BLaER1 treated with 17β-estradiol and CSF1 and Interleukin-3, amounts not matched to agents 10 nM and 100 nM (cell line): ENCODE data around the gene SLCO4A1.

Source experiments
- H3K27ac ChIP-seq, 11 experiments: shearing (Covaris generic); formaldehyde crosslinking; 2 replicates each; pipeline ENCODE4 v1.8.1; 2022
- H3K27me3 ChIP-seq, 11 experiments: shearing (Covaris generic); formaldehyde crosslinking; 2 replicates each; pipeline ENCODE4 v1.8.1; 2022
- H3K36me3 ChIP-seq, 11 experiments: shearing (Covaris generic); formaldehyde crosslinking; 2 replicates each; pipeline ENCODE4 v1.8.1; 2022
- H3K4me1 ChIP-seq, 10 experiments: shearing (Covaris generic); formaldehyde crosslinking; 2 replicates each; pipeline ENCODE4 v1.8.1; 2022
- H3K4me2 ChIP-seq, 11 experiments: shearing (Covaris generic); formaldehyde crosslinking; 2 replicates each; pipeline ENCODE4 v1.8.1; 2022
- H3K4me3 ChIP-seq, 10 experiments: shearing (Covaris generic); formaldehyde crosslinking; 2 replicates each; pipeline ENCODE4 v1.8.1; 2022
- H3K9ac ChIP-seq, 11 experiments: shearing (Covaris generic); formaldehyde crosslinking; 2 replicates each; pipeline ENCODE4 v1.8.1; 2022
- H3K9me3 ChIP-seq, 11 experiments: shearing (Covaris generic); formaldehyde crosslinking; replicated peaks in 1 of 11; 2 replicates each; pipeline ENCODE4 v1.8.1; 2022
- H4K20me1 ChIP-seq, 11 experiments: shearing (Covaris generic); formaldehyde crosslinking; 2 replicates each; pipeline ENCODE4 v1.8.1; 2022
- Cebpa-rat ChIP-seq, 11 experiments: shearing (Covaris generic); IDR thresholded peaks; 2 replicates each; pipeline ENCODE4 v1.8.1; 2022

SLCO4A1 gene

DNA sequence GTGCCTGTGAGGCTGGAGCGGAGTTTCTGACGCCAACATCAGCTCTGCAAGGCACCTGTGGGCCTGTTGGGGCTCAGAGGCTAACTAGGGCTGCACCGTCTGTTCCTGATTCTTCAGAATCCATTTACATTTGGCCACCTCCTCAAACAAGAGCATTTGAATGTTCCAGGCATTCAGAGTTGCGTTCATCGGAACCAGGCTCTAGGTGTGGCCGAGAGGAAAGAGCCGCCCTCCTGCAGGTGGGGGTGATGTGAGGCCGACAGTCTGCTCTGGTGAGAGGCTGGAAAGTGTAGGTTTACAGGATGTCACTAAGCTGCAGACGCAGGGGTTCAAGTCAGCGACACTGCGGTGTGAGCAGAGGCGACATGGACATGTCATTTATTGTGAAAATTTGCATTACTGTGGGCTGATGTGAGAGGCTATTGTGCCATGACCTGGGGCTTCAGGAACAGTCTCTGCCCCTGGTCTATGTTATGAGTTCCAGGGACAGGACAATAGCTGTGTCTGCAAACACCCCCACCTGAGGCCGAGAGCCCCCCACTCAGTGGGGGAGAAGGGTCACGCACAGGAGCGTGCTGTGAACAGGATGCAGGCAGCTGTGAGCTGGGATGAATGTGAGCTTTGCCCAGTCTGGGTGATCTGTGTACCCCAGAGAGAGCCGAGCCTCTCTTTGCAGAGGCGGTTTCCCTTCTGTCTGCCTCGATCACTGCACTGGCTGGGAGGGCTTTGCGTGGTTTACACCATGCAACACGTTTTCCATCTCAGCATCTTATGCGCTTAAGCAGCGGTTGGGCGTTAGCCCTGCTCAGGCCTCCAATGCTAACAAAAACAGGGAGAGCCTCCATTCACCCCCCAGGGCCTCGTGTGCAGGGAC, 21.1 kb downstream of the SLCO4A1 start:
- Histone ChIP-seq H3K27me3 (no peaks in the 10 kb centered on the region), H3K4me3 (no peak overlapping the region), H4K20me1 (peaks cover 0 to 74% (median 41%) of the 10 kb centered on the region in 11 experiments; a peak in 20 of 22 replicates), H3K27ac (peak overlapping the region in 3 of 11 experiments; percentile 27 to 48 (median 32); a peak in 1 of 22 replicates), H3K4me1 (peaks cover 5 to 93% (median 19%) of the 10 kb centered on the region in 10 experiments; a peak in 17 of 20 replicates), H3K36me3 (peaks cover 6 to 88% (median 71%) of the 10 kb centered on the region in 11 experiments; a peak in 21 of 22 replicates), H3K9ac (peak overlapping the region in 1 of 11 experiments; percentile 41; a peak in 2 of 22 replicates), H3K9me3 (no peaks in the 10 kb centered on the region), H3K4me2 (peak overlapping the region in 3 of 11 experiments; percentile 52 to 57 (median 55); a peak in 6 of 22 replicates)
- no peak for TF ChIP-seq Cebpa-rat (IDR thresholded peaks at IDR 0.05)

DNA sequence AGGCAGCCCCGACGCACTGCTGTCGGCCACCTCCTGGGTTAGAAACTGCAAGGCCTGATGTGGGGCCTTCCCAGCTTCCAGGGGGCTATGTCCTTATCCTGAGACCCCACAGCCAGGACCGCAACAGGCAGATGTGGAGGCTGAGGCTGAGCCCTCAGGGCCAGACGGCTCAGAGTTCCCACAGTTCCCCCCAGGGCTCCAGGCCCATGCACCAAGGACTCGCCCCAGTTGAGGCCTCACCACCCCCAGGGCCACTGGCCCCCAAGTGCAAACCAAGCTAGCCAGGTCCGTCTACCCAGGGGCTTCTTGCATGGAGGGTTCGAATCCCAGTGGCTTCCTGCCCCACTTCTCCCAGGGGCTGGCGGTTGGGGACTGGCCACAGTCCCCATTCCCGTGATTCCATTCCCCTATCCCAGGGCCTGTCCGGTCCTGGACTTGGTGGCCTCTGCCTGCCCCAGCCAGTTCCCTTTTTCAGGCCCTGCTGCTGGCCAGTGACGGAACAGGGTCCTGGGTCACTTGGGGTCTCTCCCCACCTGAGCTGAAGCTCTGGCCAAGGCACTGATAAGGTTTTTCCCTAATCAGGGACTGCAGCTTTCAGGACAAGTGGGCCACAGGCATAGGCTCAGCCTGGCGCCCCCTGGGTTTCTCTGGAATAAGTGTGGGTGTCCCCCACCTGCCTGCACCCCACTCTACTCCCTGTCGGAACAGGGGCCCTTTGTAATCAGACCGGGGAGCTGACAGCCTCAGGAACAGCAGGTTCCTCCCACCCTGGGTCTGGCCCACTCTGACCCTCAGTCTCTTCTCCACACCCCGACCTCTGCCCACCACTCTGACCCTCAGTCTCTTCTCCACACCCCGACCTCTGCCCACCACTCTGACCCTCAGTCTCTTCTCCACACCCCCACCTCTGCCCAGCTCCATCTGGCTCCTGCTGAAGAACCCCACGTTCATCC, 22.0 kb downstream of the SLCO4A1 start:
- no peak for TF ChIP-seq Cebpa-rat (IDR thresholded peaks at IDR 0.05)
- Histone ChIP-seq H3K4me1 (peaks cover 5 to 91% (median 19%) of the 10 kb centered on the region in 10 experiments; a peak in 19 of 20 replicates), H3K27me3 (no peaks in the 10 kb centered on the region), H3K4me3 (no peak overlapping the region), H3K4me2 (peak overlapping the region in 3 of 11 experiments; percentile 52 to 57 (median 55); a peak in 4 of 22 replicates), H3K9me3 (no peaks in the 10 kb centered on the region), H4K20me1 (peaks cover 0 to 73% (median 32%) of the 10 kb centered on the region in 11 experiments; a peak in 16 of 22 replicates), H3K36me3 (peaks cover 0 to 88% (median 70%) of the 10 kb centered on the region in 11 experiments; a peak in 20 of 22 replicates), H3K27ac (peak overlapping the region in 1 of 11 experiments; percentile 11; a peak in 1 of 22 replicates), H3K9ac (peak overlapping the region in 2 of 11 experiments; percentile 41 to 53; a peak in 3 of 22 replicates)

DNA sequence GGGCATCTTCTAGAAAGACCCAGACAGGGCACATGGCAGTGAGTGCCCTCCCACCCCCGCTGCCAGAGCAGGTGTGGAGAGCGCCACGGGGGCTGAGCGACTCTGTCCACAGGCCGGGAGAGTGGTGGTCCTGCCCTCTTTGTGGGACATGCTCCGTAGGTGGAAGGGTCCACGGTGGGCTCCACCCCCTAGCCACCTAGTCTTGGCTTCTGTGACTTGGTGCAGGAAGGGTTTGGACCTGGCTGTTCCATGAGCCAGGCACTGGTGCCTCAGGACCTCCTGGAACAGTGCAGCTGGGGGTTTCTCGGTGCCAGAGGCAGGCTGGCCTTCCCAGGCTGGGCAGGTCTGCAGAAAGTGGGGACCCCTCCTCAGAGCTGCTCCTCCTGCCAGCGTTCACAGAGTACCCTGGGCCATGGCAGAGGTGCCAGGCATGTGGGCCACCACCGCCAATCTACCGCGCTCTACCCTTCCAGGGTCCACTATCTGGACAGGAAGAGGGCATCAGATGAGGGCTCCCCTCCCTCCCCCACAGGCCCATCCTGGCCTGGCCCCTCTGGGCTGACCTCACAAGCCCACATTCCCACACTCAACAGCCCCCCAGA, 23.0 kb downstream of the SLCO4A1 start:
- Histone ChIP-seq H3K36me3 (peaks cover 3 to 88% (median 70%) of the 10 kb centered on the region in 11 experiments; a peak in 21 of 22 replicates), H3K9me3 (no peaks in the 10 kb centered on the region), H3K27ac (no peak overlapping the region), H3K4me2 (peak overlapping the region in 2 of 11 experiments; percentile 52 to 57; a peak in 3 of 22 replicates), H3K4me3 (no peak overlapping the region), H3K9ac (0 out of 22 replicates have a peak overlapping the region, but pooled peaks of 2 of the 11 experiments have one; percentile 11 to 53), H4K20me1 (peaks cover 0 to 73% (median 22%) of the 10 kb centered on the region in 11 experiments; a peak in 14 of 22 replicates), H3K27me3 (no peaks in the 10 kb centered on the region), H3K4me1 (peaks cover 8 to 90% (median 22%) of the 10 kb centered on the region in 10 experiments; a peak in 19 of 20 replicates)
- no peak for TF ChIP-seq Cebpa-rat (IDR thresholded peaks at IDR 0.05)

DNA sequence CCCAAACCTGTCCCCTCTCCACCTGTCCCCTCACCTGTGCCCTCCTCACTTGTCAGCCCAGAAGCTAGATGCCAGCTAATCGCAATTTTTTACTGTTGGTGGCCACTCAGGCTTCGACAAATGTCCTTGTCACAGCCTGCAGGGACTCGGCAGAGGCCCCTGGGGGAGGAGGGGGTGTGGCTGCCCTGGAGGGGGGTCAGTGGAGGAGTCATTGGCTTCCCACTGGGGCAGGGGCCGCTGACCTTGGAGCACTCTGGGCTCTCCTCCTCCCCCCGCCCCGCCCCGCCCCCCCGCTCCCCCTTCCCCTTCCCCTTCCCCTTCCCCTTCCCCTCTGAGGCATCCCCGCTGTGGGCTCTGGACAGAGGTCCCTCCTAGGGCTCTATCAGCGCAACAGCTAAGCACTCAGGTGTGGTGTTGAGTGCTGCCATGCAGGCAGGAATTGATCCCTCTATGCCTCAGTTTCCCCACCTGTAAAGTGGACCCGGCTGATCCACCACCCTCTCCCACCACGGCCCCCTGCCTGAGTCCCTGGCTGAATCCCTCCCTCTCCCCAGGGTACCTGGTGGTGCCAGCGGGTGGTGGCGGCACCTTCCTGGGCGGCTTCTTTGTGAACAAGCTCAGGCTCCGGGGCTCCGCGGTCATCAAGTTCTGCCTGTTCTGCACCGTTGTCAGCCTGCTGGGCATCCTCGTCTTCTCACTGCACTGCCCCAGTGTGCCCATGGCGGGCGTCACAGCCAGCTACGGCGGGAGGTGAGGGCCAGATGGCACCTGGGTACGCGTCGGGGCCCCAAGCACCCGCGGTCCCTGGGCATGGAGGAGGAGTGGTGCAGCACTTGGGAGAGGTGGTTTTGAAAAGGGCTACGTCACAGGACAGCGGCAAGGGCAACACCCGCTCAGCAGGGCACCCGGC, 23.8 kb downstream of the SLCO4A1 start:
- Histone ChIP-seq H3K4me2 (peak overlapping the region in 3 of 11 experiments; percentile 15 to 63 (median 33); a peak in 4 of 22 replicates), H3K4me3 (no peak overlapping the region), H4K20me1 (peaks cover 0 to 76% (median 20%) of the 10 kb centered on the region in 11 experiments; a peak in 12 of 22 replicates), H3K9ac (no peak overlapping the region), H3K4me1 (peaks cover 11 to 93% (median 29%) of the 10 kb centered on the region in 10 experiments), H3K9me3 (no peaks in the 10 kb centered on the region), H3K27ac (no peak overlapping the region), H3K36me3 (peaks cover 8 to 90% (median 77%) of the 10 kb centered on the region in 11 experiments; a peak in 21 of 22 replicates), H3K27me3 (no peaks in the 10 kb centered on the region)
- TF ChIP-seq Cebpa-rat (IDR thresholded peaks at IDR 0.05): no peak

DNA sequence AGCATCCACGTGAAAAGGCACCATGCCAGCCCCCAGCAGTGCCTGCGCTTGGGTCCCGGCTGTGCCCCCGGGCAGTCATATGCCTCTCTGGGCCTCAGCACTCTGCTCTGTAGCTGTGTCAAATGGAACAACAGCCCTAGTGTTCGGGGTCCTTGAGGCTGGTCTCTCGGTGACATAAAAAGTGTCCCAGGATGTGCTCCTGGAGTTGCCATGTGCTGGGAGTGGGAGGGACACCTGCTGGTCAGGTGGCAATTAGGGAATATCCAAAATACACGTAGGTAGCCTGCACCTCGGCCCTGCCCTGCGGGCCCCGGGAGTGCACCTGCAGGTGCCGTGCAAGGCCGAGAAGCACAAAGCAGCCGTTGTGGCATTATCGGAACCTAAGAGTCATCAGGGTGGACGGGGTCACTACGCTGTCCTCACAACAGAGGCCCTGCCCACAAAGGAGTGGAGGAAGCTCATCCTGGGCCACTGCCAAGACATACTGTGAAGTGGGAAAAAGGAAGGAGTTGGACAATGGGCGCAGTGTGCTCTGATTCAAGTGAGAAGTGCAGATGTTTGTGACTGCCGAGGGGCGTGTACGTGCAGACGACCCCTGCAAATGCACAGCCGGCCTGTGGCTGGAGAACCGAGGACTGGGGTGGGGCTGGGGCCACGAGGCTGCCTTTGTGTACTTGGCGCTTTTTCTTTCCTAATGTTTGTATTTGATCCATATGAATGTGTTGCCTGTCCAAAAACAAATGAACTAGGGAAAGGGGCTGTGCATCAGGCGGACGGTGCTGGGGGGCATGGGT, 24.6 kb downstream of the SLCO4A1 start:
- H3K9ac ChIP-seq: no peak overlapping the region
- no peak overlapping the region for H3K27ac ChIP-seq

DNA sequence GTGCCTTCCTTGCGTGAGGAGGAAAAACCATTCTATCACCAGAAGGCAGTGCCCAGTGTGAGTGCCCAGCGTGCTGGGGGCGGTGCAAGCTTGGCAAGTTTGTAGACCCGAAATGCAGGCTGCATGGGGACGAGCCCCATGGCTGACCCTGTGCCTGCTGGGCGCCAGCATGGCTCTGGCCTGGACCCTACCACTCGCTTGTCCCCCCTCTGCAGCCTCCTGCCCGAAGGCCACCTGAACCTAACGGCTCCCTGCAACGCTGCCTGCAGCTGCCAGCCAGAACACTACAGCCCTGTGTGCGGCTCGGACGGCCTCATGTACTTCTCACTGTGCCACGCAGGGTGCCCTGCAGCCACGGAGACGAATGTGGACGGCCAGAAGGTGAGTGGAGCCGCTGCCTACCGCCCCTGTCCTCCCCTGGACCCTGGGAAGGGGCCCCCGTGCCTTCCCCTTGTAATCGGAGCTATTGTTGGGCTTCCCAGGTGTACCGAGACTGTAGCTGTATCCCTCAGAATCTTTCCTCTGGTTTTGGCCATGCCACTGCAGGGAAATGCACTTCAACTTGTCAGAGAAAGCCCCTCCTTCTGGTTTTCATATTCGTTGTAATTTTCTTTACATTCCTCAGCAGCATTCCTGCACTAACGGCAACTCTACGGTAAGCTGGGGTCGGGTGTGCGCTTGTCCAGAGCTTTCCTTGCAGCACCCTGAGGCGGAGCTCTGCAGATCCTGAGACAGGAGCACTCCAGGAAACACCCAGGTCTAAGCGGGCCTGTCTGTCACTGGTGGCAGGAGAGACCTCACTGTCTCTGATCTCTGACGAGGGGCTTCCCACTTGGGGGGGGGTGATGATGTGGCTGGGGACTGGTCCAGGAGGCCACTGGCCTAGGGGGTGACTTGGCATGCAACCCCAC, 25.5 kb downstream of the SLCO4A1 start:
- Histone ChIP-seq H4K20me1 (peaks cover 0 to 67% (median 11%) of the 10 kb centered on the region in 11 experiments; a peak in 12 of 22 replicates), H3K36me3 (peaks cover 8 to 94% (median 66%) of the 10 kb centered on the region in 11 experiments; a peak in 21 of 22 replicates), H3K9ac (no peak overlapping the region), H3K27ac (no peak overlapping the region), H3K9me3 (no peaks in the 10 kb centered on the region), H3K27me3 (no peaks in the 10 kb centered on the region), H3K4me3 (no peak overlapping the region), H3K4me1 (peaks cover 20 to 95% (median 40%) of the 10 kb centered on the region in 10 experiments), H3K4me2 (peak overlapping the region in 3 of 11 experiments; percentile 11 to 63 (median 29); a peak in 3 of 22 replicates)
- TF ChIP-seq Cebpa-rat (IDR thresholded peaks at IDR 0.05): no peak

More for the DNA sequence above, 24.6 kb downstream of the SLCO4A1 start:
- H3K4me1 ChIP-seq: peaks cover 11 to 93% (median 34%) of the 10 kb centered on the region in 10 experiments
- no peaks in the 10 kb centered on the region for H3K9me3 ChIP-seq
- no peaks in the 10 kb centered on the region for H3K27me3 ChIP-seq
- no peak overlapping the region for H3K4me3 ChIP-seq
- no peak for TF ChIP-seq Cebpa-rat (IDR thresholded peaks at IDR 0.05)
- peak overlapping the region in 3 of 11 experiments; percentile 15 to 63 (median 33); a peak in 4 of 22 replicates for H3K4me2 ChIP-seq
- H3K36me3 ChIP-seq: peaks cover 8 to 90% (median 69%) of the 10 kb centered on the region in 11 experiments; a peak in 21 of 22 replicates
- H4K20me1 ChIP-seq: peaks cover 0 to 71% (median 13%) of the 10 kb centered on the region in 11 experiments; a peak in 12 of 22 replicates
